NB4 (cell line): ENCODE data around the gene ENOX2.
A peak's percentile ranks its signal among the peaks of the same experiment; 100 is the strongest.

Experiments
- MYC ChIP-seq: IDR thresholded peaks from 2 replicates; pipeline ENCODE4 v1.6.1; 2011; ENCODE audit warnings: low read depth, low read length
- TF ChIP-seq, protein P1 (sequence below): IDR thresholded peaks from one replicate; pipeline ENCODE4 v1.5.1; 2012; ENCODE audit warnings: low read depth, low read length

DNA sequence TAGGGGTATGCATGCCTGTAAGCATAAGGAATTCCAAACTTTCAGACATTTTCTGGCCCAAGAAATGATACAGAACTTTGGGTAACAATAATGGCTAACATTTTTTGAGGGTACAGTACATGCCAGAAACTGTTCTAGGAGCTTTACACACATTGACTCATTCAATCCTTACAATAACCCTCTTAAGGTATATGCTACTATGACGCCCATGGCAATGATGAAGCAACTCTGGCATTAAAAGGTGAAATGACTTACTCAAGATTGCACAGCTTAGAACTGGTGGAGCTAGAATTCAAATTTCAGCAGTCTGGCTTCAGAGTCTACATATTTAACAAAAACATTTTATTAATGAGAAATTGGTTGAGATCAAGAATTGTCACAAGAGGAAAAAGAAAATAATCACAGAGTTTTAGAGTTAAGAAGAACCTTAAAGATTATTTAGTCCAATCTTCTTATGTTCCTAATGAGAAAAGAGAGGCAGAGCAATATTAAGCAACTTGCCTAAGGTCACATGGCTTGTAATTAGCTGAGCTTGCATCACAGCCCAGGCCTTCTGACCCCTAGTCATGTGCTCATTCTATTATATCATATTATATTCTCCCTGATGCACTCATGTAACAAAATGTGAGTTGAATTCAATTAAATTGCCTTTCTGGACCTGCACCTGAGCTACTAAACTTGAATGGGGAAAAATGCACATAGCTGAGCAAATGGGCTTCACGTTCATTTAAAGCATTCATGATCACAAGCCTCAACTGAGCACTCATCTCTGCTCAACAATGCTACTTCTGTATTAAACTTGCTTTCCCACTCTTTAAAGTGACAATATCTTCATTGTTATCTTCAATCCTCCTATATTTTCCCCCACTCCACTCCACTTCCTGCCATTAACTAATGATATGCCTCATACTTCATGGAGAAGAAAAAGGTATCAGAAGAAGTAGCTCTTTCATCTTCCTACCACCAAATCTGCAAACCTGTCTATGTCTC, 73.2 kb downstream of the ENOX2 start:
- TF ChIP-seq, protein P1, sequence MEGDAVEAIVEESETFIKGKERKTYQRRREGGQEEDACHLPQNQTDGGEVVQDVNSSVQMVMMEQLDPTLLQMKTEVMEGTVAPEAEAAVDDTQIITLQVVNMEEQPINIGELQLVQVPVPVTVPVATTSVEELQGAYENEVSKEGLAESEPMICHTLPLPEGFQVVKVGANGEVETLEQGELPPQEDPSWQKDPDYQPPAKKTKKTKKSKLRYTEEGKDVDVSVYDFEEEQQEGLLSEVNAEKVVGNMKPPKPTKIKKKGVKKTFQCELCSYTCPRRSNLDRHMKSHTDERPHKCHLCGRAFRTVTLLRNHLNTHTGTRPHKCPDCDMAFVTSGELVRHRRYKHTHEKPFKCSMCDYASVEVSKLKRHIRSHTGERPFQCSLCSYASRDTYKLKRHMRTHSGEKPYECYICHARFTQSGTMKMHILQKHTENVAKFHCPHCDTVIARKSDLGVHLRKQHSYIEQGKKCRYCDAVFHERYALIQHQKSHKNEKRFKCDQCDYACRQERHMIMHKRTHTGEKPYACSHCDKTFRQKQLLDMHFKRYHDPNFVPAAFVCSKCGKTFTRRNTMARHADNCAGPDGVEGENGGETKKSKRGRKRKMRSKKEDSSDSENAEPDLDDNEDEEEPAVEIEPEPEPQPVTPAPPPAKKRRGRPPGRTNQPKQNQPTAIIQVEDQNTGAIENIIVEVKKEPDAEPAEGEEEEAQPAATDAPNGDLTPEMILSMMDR = no peak
- TF ChIP-seq MYC = 0 out of 2 replicates have a peak, but pooled peaks have one; percentile 15
